Mammary epithelial cell (primary cell): ENCODE results near the gene RBMS2.

Experiments used
- EZH2 ChIP-seq: IDR thresholded peaks from 2 replicates; pipeline ENCODE4 v1.6.1; 2012; ENCODE audit warnings: low read length, inconsistent platforms, borderline replicate concordance
- TF ChIP-seq, protein P1 (sequence below), 2 donors: IDR thresholded peaks in 1 of 2; conservative IDR thresholded peaks in 1 of 2; 2 replicates each; pipeline ENCODE4 v1.5.1; 2011 to 2012; ENCODE audit warnings: inconsistent platforms in 2 of 2, low read length in 2 of 2, mild to moderate bottlenecking in 2 of 2, control low read depth in 1 of 2, low read depth in 1 of 2; ENCODE audit not compliant: insufficient read depth in 1 of 2; ENCODE audit errors: extremely low read depth in 1 of 2

DNA sequence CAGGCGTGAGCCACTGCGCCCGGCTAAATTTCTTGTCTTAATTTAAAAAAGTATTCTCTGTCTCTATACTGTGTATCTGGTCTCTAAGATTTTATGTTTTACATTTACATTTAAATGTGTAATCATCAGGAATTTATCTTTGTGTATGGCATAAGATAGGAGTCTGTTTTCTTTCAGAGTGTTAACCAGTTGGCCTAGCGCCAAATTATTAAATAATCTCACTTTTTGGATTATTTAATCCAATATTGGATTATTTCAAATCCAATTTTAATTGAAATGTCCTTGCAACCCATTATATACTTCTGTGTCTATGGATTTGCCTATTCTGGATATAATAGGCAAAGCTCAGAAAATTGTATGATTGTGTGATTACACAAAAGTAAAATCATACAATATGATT is 63.5 kb downstream of the RBMS2 start:
- TF ChIP-seq, protein P1, sequence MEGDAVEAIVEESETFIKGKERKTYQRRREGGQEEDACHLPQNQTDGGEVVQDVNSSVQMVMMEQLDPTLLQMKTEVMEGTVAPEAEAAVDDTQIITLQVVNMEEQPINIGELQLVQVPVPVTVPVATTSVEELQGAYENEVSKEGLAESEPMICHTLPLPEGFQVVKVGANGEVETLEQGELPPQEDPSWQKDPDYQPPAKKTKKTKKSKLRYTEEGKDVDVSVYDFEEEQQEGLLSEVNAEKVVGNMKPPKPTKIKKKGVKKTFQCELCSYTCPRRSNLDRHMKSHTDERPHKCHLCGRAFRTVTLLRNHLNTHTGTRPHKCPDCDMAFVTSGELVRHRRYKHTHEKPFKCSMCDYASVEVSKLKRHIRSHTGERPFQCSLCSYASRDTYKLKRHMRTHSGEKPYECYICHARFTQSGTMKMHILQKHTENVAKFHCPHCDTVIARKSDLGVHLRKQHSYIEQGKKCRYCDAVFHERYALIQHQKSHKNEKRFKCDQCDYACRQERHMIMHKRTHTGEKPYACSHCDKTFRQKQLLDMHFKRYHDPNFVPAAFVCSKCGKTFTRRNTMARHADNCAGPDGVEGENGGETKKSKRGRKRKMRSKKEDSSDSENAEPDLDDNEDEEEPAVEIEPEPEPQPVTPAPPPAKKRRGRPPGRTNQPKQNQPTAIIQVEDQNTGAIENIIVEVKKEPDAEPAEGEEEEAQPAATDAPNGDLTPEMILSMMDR (conservative IDR thresholded peaks at IDR 0.05 in 1 of 2, IDR thresholded peaks at IDR 0.05 in 1 of 2; ENCODE audit: extremely low read depth in 1 of 2, insufficient read depth in 1 of 2, low read depth in 1 of 2, low read length in 2 of 2) = no peak
- no peak for TF ChIP-seq EZH2
